Measurements from ENCODE around the gene ANKRD28. TPM values are rescaled to one million over a fixed set of nuclear protein-coding genes. Genes with fewer than 3 reads are reported as not detected.

The ANKRD28 gene
- total and polyA plus RNA-seq, 9 of the 15 experiments (the other 6 are each of a cell fraction or from before 2014, with no cell fraction given) = 11.7 to 66.0 (median 36.7) TPM

- no peak for TF ChIP-seq LCOR (CRISPR knock-in tag; IDR thresholded peaks at IDR 0.05)
- no peak for TF ChIP-seq NFE2 (IDR thresholded peaks at IDR 0.05; ENCODE audit: low read depth)
- TF ChIP-seq NONO (IDR thresholded peaks at IDR 0.05; ENCODE audit: low read depth in 2 of 2, low read length in 1 of 2) = no peak
- TF ChIP-seq EGR1 (conservative IDR thresholded peaks at IDR 0.05) = no peak
- TF ChIP-seq ETS2 (tag; IDR thresholded peaks at IDR 0.05; ENCODE audit: borderline replicate concordance, poor library complexity, severe bottlenecking) = no peak
- no peak for TF ChIP-seq ZKSCAN1 (IDR thresholded peaks at IDR 0.05; ENCODE audit: low read depth, low read length)
- no peak for TF ChIP-seq ZNF263 (CRISPR knock-in tag; IDR thresholded peaks at IDR 0.05; ENCODE audit: borderline replicate concordance)
- no peak for TF ChIP-seq FOXP4 (CRISPR knock-in tag; IDR thresholded peaks at IDR 0.05; ENCODE audit: borderline replicate concordance)
- TF ChIP-seq IFI16 (CRISPR knock-in tag; IDR thresholded peaks at IDR 0.05) = no peak
- peak; percentile 59; the same call in 1 of the 2 replicates for TF ChIP-seq NBN (IDR thresholded peaks at IDR 0.05; ENCODE audit: low read depth)
- no peak for TF ChIP-seq CBX5 (IDR thresholded peaks at IDR 0.05; ENCODE audit: borderline replicate concordance, low read depth)
- TF ChIP-seq ZNF655 (CRISPR knock-in tag; IDR thresholded peaks at IDR 0.05) = no peak
- TF ChIP-seq FOXM1 (IDR thresholded peaks at IDR 0.05; ENCODE audit: low read depth) = no peak
- TF ChIP-seq FOXM1 (CRISPR knock-in tag; IDR thresholded peaks at IDR 0.05; ENCODE audit: low read depth) = no peak
- TF ChIP-seq RNF219 (CRISPR knock-in tag; IDR thresholded peaks at IDR 0.05) = no peak
- TF ChIP-seq ZBTB7A (IDR thresholded peaks at IDR 0.05; ENCODE audit: borderline replicate concordance, control insufficient read depth, low read depth, low read length) = no peak
- TF ChIP-seq DDX20 (tag; IDR thresholded peaks at IDR 0.05; ENCODE audit: low read depth) = no peak
- TF ChIP-seq HDAC3 (IDR thresholded peaks at IDR 0.05; ENCODE audit: borderline replicate concordance, partially characterized antibody) = no peak
- no peak for TF ChIP-seq CREBBP (IDR thresholded peaks at IDR 0.05; ENCODE audit: low read depth, low read length)
- peak; percentile 22; the same call in 1 of the 2 replicates for TF ChIP-seq NFATC3 (IDR thresholded peaks at IDR 0.05)
- no peak for TF ChIP-seq U2AF2 (optimal IDR thresholded peaks at IDR 0.05; ENCODE audit: low read depth, low read length)
- no peak for TF ChIP-seq KDM2B (CRISPR knock-in tag; IDR thresholded peaks at IDR 0.05)
These were observed 773 bp downstream of the ANKRD28 start (continued) for GRCh38 chr3:15796771-15797641.

Data from K562 (cell line).